B cell (primary cell): ENCODE measurements around the gene CACNA2D3. TPM values are rescaled to one million over a fixed set of nuclear protein-coding genes. Genes with fewer than 3 reads are reported as not detected.

Source experiments
- ATAC-seq: fragments of 200-7000 bp; cut with Tn5 transposase; one replicate; pipeline ENCODE4 v1.10.0; 2021; ENCODE audit warnings: low read depth, mild to moderate bottlenecking, moderate number of reproducible peaks, moderate library complexity
- CTCF ChIA-PET: fragments of 350-600 bp; sonication (Branson Sonifier 250); formaldehyde crosslinking; loops from one replicate; lab custom pipeline; 2021; ENCODE audit warnings: antibody characterized with exemption, inconsistent platforms; lab: Charles Lee
- POLR2A ChIA-PET: fragments of 350-600 bp; sonication (Branson Sonifier 250); formaldehyde crosslinking; loops from one replicate; lab custom pipeline; 2021; ENCODE audit warnings: antibody characterized with exemption; lab: Charles Lee
- DNase-seq: peaks from one replicate; pipeline ENCODE4 v3.0.0; 2013
- H2AFZ ChIP-seq: 2 replicates; pipeline ENCODE4 v1.6.1; 2012; ENCODE audit warnings: mild to moderate bottlenecking, low read depth, low read length; ENCODE audit not compliant: insufficient read depth, poor library complexity, severe bottlenecking
- H3K27ac ChIP-seq, 2 donors: 1 replicate in 1 of 2; 2 replicates in 1 of 2; pipeline ENCODE4 v1.5.1; 2012 to 2013; ENCODE audit warnings: low read length in 2 of 2, mild to moderate bottlenecking in 2 of 2, moderate library complexity in 1 of 2
- H3K27me3 ChIP-seq, 4 experiments: fragments of 200-600 bp in 1 of 4; sonication (generic) in 1 of 4; replicated peaks in 1 of 4; 1 replicate in 2 of 4; 2 replicates in 2 of 4; pipeline versions ENCODE4 v1.6.1 to v1.7.0; 2013 to 2016; ENCODE audit warnings: low read length in 3 of 4, mild to moderate bottlenecking in 2 of 4, mixed read lengths in 1 of 4, moderate library complexity in 1 of 4; ENCODE audit not compliant: insufficient read depth in 4 of 4, control insufficient read depth in 3 of 4; ENCODE audit errors: control extremely low read depth in 1 of 4
- H3K36me3 ChIP-seq, 2 experiments: replicated peaks in 1 of 2; 1 replicate in 1 of 2; 2 replicates in 1 of 2; pipeline versions ENCODE4 v1.6.1 to v1.7.1; 2013; ENCODE audit warnings: low read length in 1 of 2; ENCODE audit not compliant: insufficient read depth in 2 of 2, control insufficient read depth in 1 of 2; ENCODE audit errors: control extremely low read depth in 1 of 2, extremely low read depth in 1 of 2
- H3K4me1 ChIP-seq, 2 donors: fragments of 200-600 bp in 1 of 2; sonication (generic) in 1 of 2; 1 replicate in 1 of 2; 2 replicates in 1 of 2; pipeline versions ENCODE4 v1.5.1 to v1.6.1; 2013 to 2017; ENCODE audit warnings: low read length in 2 of 2; ENCODE audit not compliant: control insufficient read depth in 2 of 2, insufficient read depth in 2 of 2
- H3K4me2 ChIP-seq: replicated peaks from 2 replicates; pipeline ENCODE3; 2012; ENCODE audit warnings: mild to moderate bottlenecking, low read depth, low read length; ENCODE audit not compliant: poor library complexity, severe bottlenecking
- H3K4me3 ChIP-seq, 5 experiments: fragments of 200-600 bp in 1 of 5; sonication (generic) in 1 of 5; 1 replicate in 3 of 5; 2 replicates in 2 of 5; pipeline versions ENCODE4 v1.5.1 to v1.7.0; 2011 to 2016; ENCODE audit warnings: low read length in 4 of 5, mild to moderate bottlenecking in 4 of 5, low read depth in 2 of 5, control low read depth in 1 of 5, moderate library complexity in 1 of 5; ENCODE audit not compliant: insufficient read depth in 1 of 5; ENCODE audit errors: control extremely low read depth in 1 of 5, extremely low read depth in 1 of 5
- H3K79me2 ChIP-seq: fragments of 200-600 bp; sonication (generic); one replicate; pipeline ENCODE4 v1.6.0; 2016; ENCODE audit warnings: low read length; ENCODE audit not compliant: control insufficient read depth, insufficient read depth
- H3K9ac ChIP-seq: fragments of 200-600 bp; sonication (generic); 2 replicates; pipeline ENCODE4 v1.6.1; 2017; ENCODE audit warnings: mild to moderate bottlenecking, low read length, moderate library complexity
- H3K9me3 ChIP-seq, 3 donors: one replicate each; pipeline versions ENCODE4 v1.6.1 to v1.7.1; 2013; ENCODE audit warnings: low read length in 2 of 3; ENCODE audit not compliant: control insufficient read depth in 2 of 3, insufficient read depth in 1 of 3; ENCODE audit errors: control extremely low read depth in 1 of 3
- H4K20me1 ChIP-seq: 2 replicates; pipeline ENCODE4 v1.6.0; 2012; ENCODE audit warnings: mild to moderate bottlenecking, low read length; ENCODE audit not compliant: insufficient read depth, control insufficient read depth, poor library complexity, severe bottlenecking
- H3K27ac Mint-ChIP-seq: one replicate; pipeline ENCODE4 v1.8.0; 2021; ENCODE audit warnings: mixed read lengths
- H3K27me3 Mint-ChIP-seq: one replicate; pipeline ENCODE4 v1.8.0; 2021; ENCODE audit warnings: mixed read lengths
- H3K4me1 Mint-ChIP-seq: one replicate; pipeline ENCODE4 v1.8.0; 2021; ENCODE audit warnings: mixed read lengths
- H3K4me3 Mint-ChIP-seq: one replicate; pipeline ENCODE4 v1.8.0; 2021; ENCODE audit warnings: mixed read lengths
- H3K9me3 Mint-ChIP-seq: one replicate; pipeline ENCODE4 v1.8.0; 2022; ENCODE audit warnings: mixed read lengths; ENCODE audit not compliant: insufficient read depth
- CTCF ChIP-seq: fragments of 200-600 bp; IDR thresholded peaks from one replicate; pipeline ENCODE4 v1.8.0; 2022; ENCODE audit warnings: antibody characterized with exemption, mild to moderate bottlenecking
- EZH2 ChIP-seq: IDR thresholded peaks from 2 replicates; pipeline ENCODE4 v1.6.1; 2012; ENCODE audit warnings: borderline replicate concordance, low read depth, mild to moderate bottlenecking, moderate library complexity, low read length; ENCODE audit not compliant: insufficient read depth, poor library complexity, severe bottlenecking
- WGBS: methylation state at CpG from one replicate; pipeline ENCODE4 v1.1.5; 2013; ENCODE audit warnings: missing lambda C conversion rate; ENCODE audit not compliant: insufficient coverage; 5-methylcytosine and 5-hydroxymethylcytosine counted together
- intact Hi-C: fragments of 100-400 bp; cut with micrococcal nuclease; formaldehyde crosslinking; loops from one replicate; pipeline ENCODE4 v1.10.0; 2022
- polyA plus RNA-seq: library from polyadenylated mRNA; depleted of rRNA; stranded (reverse); fragments of >200 nt; gene quantifications from 2 replicates; pipeline ENCODE4 v1.2.3, GENCODE V29; 2012
- total RNA-seq, 2 donors: library from RNA; stranded (reverse); fragments of 120-200 nt in 1 of 2; gene quantifications; 1 replicate in 1 of 2; 2 replicates in 1 of 2; pipeline versions ENCODE4 v1.2.3 to v1.2.4, GENCODE V29; 2013 to 2022

Gene CACNA2D3
- total and polyA plus RNA-seq, 2 donors (not counting 1 experiment from before 2014, with no cell fraction given) = not detected

GRCh38 chr3:54087581-54088410, 34.6 kb upstream of the CACNA2D3 start:
- H4K20me1 ChIP-seq = no peaks in the 10 kb centered on the region
- Mint-ChIP-seq H3K4me3 (no peak overlapping the region), H3K27ac (no peak overlapping the region), H3K9me3 (no peaks in the 10 kb centered on the region), H3K27me3 (peaks cover 45% of the 10 kb centered on the region), H3K4me1 (no peaks in the 10 kb centered on the region)
- ATAC-seq (no peak), DNase-seq (no peak)
- TF ChIP-seq EZH2 (no peak), CTCF (no peak)
- ChIA-PET CTCF (no interaction called here), POLR2A (no interaction called here)
- peaks cover 0 to 15% (median 0%) of the 10 kb centered on the region in 4 experiments for H3K27me3 ChIP-seq
- 23% methylated on average over 53 of the region's 54 CpGs for WGBS
- no peaks in the 10 kb centered on the region for H3K4me1 ChIP-seq
- no peak overlapping the region for H3K4me3 ChIP-seq
- H3K9me3 ChIP-seq = peaks cover 0 to 7% (median 0%) of the 10 kb centered on the region in 3 donors
- intact Hi-C loops = no loop called here
- no peaks in the 10 kb centered on the region for H3K36me3 ChIP-seq
- H3K9ac ChIP-seq = no peak overlapping the region
- H2AFZ ChIP-seq = no peak overlapping the region
- H3K27ac ChIP-seq = no peak overlapping the region
- H3K79me2 ChIP-seq = no peaks in the 10 kb centered on the region
- H3K4me2 ChIP-seq = no peak overlapping the region
